ENCODE measurements around the gene ARSI. TPM values are rescaled to one million over a fixed set of nuclear protein-coding genes. Genes with fewer than 3 reads are reported as not detected.

ARSI gene
- total RNA-seq, 4 donors from 2014 or later: 1.6 to 4.5 (median 2.6) TPM

DNA sequence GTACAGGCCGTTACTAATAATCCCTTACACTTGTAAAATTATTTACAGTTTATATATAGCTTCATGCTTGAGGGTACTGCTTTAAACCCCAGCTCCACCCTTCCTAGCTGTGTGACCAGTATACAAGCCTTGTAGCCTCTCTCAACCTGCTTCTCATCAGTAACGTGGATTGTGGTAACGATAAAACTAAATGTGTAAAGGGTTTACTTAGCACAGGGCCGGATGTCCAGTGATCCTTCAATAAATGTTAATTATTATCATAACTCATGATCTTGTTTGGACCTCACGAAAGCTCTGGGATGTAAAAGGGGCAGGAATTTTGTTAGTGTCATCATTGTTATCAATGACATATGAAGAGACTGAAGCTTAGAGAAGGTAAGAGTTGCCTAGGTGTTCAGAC lies 7.5 kb upstream of the ARSI start:
- 84 to 88% methylated on average over 5 of the region's 5 CpGs for WGBS, 2 donors
- intact Hi-C loops (cut with DNase I; ENCODE audit: low total_unique reads): no loop called here
- no peak overlapping the region for H3K4me3 ChIP-seq (ENCODE audit: low read depth, poor library complexity, severe bottlenecking)
- DNase-seq (ENCODE audit: low spot score in 2 of 2): no peak
- TF ChIP-seq POLR2A (IDR thresholded peaks at IDR 0.05): no peak
- TF ChIP-seq, protein P1, sequence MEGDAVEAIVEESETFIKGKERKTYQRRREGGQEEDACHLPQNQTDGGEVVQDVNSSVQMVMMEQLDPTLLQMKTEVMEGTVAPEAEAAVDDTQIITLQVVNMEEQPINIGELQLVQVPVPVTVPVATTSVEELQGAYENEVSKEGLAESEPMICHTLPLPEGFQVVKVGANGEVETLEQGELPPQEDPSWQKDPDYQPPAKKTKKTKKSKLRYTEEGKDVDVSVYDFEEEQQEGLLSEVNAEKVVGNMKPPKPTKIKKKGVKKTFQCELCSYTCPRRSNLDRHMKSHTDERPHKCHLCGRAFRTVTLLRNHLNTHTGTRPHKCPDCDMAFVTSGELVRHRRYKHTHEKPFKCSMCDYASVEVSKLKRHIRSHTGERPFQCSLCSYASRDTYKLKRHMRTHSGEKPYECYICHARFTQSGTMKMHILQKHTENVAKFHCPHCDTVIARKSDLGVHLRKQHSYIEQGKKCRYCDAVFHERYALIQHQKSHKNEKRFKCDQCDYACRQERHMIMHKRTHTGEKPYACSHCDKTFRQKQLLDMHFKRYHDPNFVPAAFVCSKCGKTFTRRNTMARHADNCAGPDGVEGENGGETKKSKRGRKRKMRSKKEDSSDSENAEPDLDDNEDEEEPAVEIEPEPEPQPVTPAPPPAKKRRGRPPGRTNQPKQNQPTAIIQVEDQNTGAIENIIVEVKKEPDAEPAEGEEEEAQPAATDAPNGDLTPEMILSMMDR (IDR thresholded peaks at IDR 0.05): no peak

DNA sequence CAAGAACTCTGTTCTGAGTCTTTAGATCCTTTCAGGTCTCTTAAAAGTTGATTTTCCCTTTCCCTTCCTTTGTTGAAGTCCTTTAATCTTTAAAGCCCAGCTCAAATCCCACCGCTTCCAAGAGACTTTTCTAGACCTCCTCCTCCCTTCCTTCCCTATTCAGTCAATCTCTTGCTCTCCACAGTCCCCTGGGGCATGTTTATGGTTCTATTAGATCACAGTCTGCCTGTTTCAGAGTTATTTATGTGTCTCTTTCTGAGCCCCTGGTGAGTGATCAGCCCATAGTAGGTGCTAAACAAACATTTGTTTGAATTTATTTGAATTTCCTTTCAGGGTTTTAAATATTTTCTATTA lies 7.2 kb upstream of the ARSI start:
- no peak for TF ChIP-seq POLR2A (IDR thresholded peaks at IDR 0.05)
- TF ChIP-seq, protein P1 (IDR thresholded peaks at IDR 0.05): no peak
- intact Hi-C loops (cut with DNase I; ENCODE audit: low total_unique reads): no loop called here
- H3K4me3 ChIP-seq (ENCODE audit: low read depth, poor library complexity, severe bottlenecking): no peak overlapping the region
- 81 to 91% methylated on average over 1 of the region's 1 CpG for WGBS, 2 donors
- DNase-seq (ENCODE audit: low spot score in 2 of 2): no peak

DNA sequence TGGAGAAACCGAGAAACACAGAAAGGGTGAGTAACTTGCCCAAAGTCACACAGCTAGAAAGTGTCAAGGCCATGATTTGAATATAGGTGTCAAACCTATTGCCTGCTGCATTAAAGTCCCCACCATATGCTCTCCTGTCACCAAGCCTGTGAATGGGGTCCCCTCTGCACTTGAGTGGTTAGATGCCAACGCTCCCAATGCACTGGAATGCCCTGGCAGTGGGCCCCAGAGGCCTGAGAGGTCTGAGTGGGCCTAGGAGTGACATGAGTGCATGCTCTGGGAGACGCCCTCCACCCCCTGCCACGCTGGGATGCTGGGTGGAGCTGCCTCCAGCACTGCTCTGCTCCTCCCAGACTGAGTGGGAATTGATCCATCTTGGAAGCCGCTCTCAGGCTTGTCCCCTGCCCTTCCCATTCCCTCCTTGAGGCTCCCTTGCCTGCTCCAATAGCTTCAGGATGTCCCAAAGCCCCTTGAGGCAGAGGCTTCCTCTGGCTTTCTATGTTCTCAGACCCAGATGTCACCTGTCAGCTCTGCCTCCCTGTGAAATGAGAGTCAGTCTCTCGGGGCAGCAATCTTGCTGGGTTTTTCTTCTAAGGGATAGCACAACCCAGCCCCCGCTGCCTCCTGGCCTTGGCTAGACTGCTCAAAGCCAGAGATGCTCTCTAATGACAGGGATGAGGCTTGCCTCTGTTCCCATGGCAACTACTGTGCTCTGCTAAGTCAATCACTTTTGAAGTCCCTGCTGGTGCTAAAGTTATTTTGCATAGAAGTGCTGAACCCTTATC lies 6.6 kb upstream of the ARSI start:
- intact Hi-C loops (cut with DNase I; ENCODE audit: low total_unique reads): no loop called here
- no peak overlapping the region for H3K4me3 ChIP-seq (ENCODE audit: low read depth, poor library complexity, severe bottlenecking)
- DNase-seq (ENCODE audit: low spot score in 2 of 2): no peak
- WGBS, 2 donors: 42 to 61% methylated on average over 7 of the region's 7 CpGs
- TF ChIP-seq, protein P1 (IDR thresholded peaks at IDR 0.05): no peak
- no peak for TF ChIP-seq POLR2A (IDR thresholded peaks at IDR 0.05)

DNA sequence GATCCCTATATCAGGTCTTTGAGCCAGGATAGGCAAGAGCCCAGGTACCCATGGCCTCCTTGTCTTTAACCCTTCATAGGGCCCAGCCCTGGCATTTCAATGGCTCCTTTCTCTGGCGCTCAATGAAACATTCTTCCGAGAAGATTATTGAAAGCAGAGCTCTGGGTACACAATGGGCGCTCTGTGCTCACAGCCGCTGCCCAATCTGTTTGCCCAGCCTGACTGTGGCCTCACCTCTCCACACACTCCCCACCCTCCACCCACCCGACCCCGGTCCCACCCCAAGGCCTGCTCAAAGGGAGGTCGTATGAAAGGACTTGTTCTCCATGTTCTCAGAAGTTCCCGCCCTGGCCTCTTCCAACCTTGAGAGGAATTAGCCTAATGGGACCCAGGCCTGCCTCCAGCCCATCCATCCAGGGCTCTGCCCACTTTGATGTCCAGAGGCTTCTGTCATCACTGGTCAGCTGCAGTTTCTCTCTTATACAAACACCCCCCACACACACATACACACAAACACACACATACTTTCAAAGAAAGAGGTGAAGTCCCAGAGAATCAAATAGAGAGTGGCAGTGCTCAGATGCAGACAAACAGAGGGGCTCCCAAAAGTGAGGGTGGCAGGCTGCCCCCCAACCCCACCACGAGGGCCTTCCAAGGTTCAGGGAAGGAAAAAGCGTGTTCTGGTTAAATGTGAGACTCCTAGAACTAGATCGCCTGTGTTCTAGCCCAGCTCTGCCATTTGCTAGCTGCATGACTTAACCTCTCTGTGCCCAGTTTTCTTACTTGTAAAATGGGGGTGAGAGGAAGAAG lies 5.1 kb upstream of the ARSI start:
- H3K4me3 ChIP-seq (ENCODE audit: low read depth, poor library complexity, severe bottlenecking): no peak overlapping the region
- TF ChIP-seq POLR2A (IDR thresholded peaks at IDR 0.05): no peak
- TF ChIP-seq, protein P1 (IDR thresholded peaks at IDR 0.05): no peak
- intact Hi-C loops (cut with DNase I; ENCODE audit: low total_unique reads): no loop called here
- WGBS, 2 donors: 75 to 78% methylated on average over 11 of the region's 11 CpGs
- DNase-seq (ENCODE audit: low spot score in 2 of 2): no peak

DNA sequence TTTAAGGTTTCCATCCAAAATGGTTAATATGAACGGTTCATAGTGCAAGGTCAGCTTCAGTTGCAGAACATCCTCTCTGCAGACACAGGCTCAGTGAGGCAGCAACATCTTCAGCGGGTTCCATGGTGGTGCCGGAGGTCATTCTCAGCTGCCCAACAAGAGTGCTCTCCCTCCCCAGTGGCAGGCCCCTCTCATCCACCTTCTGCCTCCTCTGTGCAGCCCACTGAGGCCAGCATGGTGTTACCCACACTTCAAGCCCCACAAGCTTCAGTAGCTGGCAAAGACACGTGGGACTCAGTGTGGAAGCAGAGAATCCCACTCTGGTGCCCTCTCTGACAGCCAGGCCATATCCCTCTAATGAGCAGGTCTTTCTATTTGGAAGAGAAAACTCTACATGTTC lies 4.1 kb upstream of the ARSI start:
- H3K4me3 ChIP-seq (ENCODE audit: low read depth, poor library complexity, severe bottlenecking): no peak overlapping the region
- TF ChIP-seq POLR2A (IDR thresholded peaks at IDR 0.05): no peak
- WGBS, 2 donors: 93 to 97% methylated on average over 4 of the region's 4 CpGs
- DNase-seq (ENCODE audit: low spot score in 2 of 2): no peak
- intact Hi-C loops (cut with DNase I; ENCODE audit: low total_unique reads): no loop called here

DNA sequence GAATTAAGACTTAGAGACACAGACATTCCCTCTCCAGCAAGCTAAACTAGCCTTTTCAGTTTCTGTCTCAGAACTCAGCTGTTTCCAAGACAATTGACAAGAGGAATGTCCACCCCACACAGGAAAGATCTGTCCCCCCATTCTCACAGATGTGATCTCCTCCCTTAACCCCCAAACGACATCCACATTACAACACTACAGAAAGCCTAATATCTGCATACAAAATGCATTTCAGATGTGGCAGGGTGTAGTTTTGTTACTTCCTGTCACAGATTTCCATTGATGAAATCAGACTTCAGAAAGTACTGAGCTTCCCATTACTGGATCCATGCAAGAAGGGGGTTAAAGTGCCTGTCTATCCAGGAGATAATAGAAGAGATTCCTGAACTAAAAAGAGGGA lies 2.9 kb upstream of the ARSI start:
- DNase-seq (ENCODE audit: low spot score in 2 of 2): no peak
- H3K4me3 ChIP-seq (ENCODE audit: low read depth, poor library complexity, severe bottlenecking): no peak overlapping the region
- no peak for TF ChIP-seq POLR2A (IDR thresholded peaks at IDR 0.05)
- TF ChIP-seq, protein P1 (IDR thresholded peaks at IDR 0.05): no peak
- intact Hi-C loops (cut with DNase I; ENCODE audit: low total_unique reads): no loop called here
- WGBS, 2 donors: 30 to 39% methylated on average over 1 of the region's 1 CpG

All from lower leg skin (tissue), 4 donors.